ENCODE measurements around the gene NCAPG2. TPM values are rescaled to one million over a fixed set of nuclear protein-coding genes. Genes with fewer than 3 reads are reported as not detected.

NCAPG2 gene
- total RNA-seq, 2 experiments from 2014 or later = 61.8 to 111 TPM

- no peaks in the 10 kb centered on the region for H3K4me1 ChIP-seq (ENCODE audit: insufficient read depth, low read length, poor library complexity, severe bottlenecking)
- CTCF ChIA-PET (ENCODE audit: unreplicated experiment) = no interaction called here
- H3K9me3 ChIP-seq (ENCODE audit: low read length) = no peaks in the 10 kb centered on the region
- H4K20me1 ChIP-seq (ENCODE audit: insufficient read depth, low read length) = no peaks in the 10 kb centered on the region
- H3K79me2 ChIP-seq (ENCODE audit: insufficient read depth, low read depth, low read length) = no peaks in the 10 kb centered on the region
- H2AFZ ChIP-seq (ENCODE audit: low read length) = no peak overlapping the region
- POLR2A ChIA-PET = no interaction called here
- no peak overlapping the region for H3K4me2 ChIP-seq (ENCODE audit: low read length)
- intact Hi-C loops (cut with micrococcal nuclease; ENCODE audit: unreplicated experiment) = no loop called here
- H3K4me3 ChIP-seq (ENCODE audit: low read depth, low read length, poor library complexity, severe bottlenecking) = no peak overlapping the region
- H3K9me2 ChIP-seq (ENCODE audit: insufficient read depth, low read length) = no peaks in the 10 kb centered on the region
- TF ChIP-seq EZH2phosphoT487 (IDR thresholded peaks at IDR 0.05; ENCODE audit: borderline replicate concordance, low read depth, low read length) = no peak
- TF ChIP-seq, protein P1, sequence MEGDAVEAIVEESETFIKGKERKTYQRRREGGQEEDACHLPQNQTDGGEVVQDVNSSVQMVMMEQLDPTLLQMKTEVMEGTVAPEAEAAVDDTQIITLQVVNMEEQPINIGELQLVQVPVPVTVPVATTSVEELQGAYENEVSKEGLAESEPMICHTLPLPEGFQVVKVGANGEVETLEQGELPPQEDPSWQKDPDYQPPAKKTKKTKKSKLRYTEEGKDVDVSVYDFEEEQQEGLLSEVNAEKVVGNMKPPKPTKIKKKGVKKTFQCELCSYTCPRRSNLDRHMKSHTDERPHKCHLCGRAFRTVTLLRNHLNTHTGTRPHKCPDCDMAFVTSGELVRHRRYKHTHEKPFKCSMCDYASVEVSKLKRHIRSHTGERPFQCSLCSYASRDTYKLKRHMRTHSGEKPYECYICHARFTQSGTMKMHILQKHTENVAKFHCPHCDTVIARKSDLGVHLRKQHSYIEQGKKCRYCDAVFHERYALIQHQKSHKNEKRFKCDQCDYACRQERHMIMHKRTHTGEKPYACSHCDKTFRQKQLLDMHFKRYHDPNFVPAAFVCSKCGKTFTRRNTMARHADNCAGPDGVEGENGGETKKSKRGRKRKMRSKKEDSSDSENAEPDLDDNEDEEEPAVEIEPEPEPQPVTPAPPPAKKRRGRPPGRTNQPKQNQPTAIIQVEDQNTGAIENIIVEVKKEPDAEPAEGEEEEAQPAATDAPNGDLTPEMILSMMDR (conservative IDR thresholded peaks at IDR 0.05; ENCODE audit: low read length) = no peak
- BruUV-seq (replicated peaks) = no TSS peak
- H3K36me3 ChIP-seq (ENCODE audit: insufficient read depth, low read length) = peaks cover 18% of the 10 kb centered on the region
- no peak for DNase-seq (ENCODE audit: low spot score)
- no peak overlapping the region for H3K27ac ChIP-seq (ENCODE audit: low read depth, low read length, poor library complexity, severe bottlenecking)
These were observed 38.6 kb upstream of the NCAPG2 start for GRCh38 chr7:158743219-158743618.

- Histone ChIP-seq H4K20me1 (ENCODE audit: insufficient read depth, low read length) (no peaks in the 10 kb centered on the region), H3K4me2 (ENCODE audit: low read length) (no peak overlapping the region), H3K27ac (ENCODE audit: low read depth, low read length, poor library complexity, severe bottlenecking) (no peak overlapping the region), H3K9me3 (ENCODE audit: low read length) (no peaks in the 10 kb centered on the region), H3K36me3 (ENCODE audit: insufficient read depth, low read length) (peaks cover 11% of the 10 kb centered on the region), H2AFZ (ENCODE audit: low read length) (no peak overlapping the region), H3K79me2 (ENCODE audit: insufficient read depth, low read depth, low read length) (no peaks in the 10 kb centered on the region), H3K4me1 (ENCODE audit: insufficient read depth, low read length, poor library complexity, severe bottlenecking) (no peaks in the 10 kb centered on the region), H3K4me3 (ENCODE audit: low read depth, low read length, poor library complexity, severe bottlenecking) (no peak overlapping the region), H3K9me2 (ENCODE audit: insufficient read depth, low read length) (no peaks in the 10 kb centered on the region)
- intact Hi-C loops (cut with micrococcal nuclease; ENCODE audit: unreplicated experiment) = no loop called here
- no peak for DNase-seq (ENCODE audit: low spot score)
- ChIA-PET CTCF (ENCODE audit: unreplicated experiment) (no interaction called here), POLR2A (interaction anchor here (0.5 to 1.2 kb wide), 3 partner anchors 9 to 589 kb away, joined by 3 to 4 read pairs (median 3); no protein-coding TSS in a partner anchor)
- no TSS peak for BruUV-seq (replicated peaks)
- no peak for TF ChIP-seq EZH2phosphoT487 (IDR thresholded peaks at IDR 0.05; ENCODE audit: borderline replicate concordance, low read depth, low read length)
- TF ChIP-seq, protein P1 (conservative IDR thresholded peaks at IDR 0.05; ENCODE audit: low read length) = no peak
These were observed 37.6 kb upstream of the NCAPG2 start for GRCh38 chr7:158742065-158742821.

- H3K4me2 ChIP-seq (ENCODE audit: low read length) = no peak overlapping the region
- ChIA-PET POLR2A (interaction anchor here (0.9 to 1.2 kb wide), 2 partner anchors 9 to 590 kb away, joined by 3 to 4 read pairs; no protein-coding TSS in a partner anchor), CTCF (ENCODE audit: unreplicated experiment) (no interaction called here)
- H3K9me3 ChIP-seq (ENCODE audit: low read length) = no peaks in the 10 kb centered on the region
- no peak overlapping the region for H2AFZ ChIP-seq (ENCODE audit: low read length)
- no peaks in the 10 kb centered on the region for H3K4me1 ChIP-seq (ENCODE audit: insufficient read depth, low read length, poor library complexity, severe bottlenecking)
- H3K9me2 ChIP-seq (ENCODE audit: insufficient read depth, low read length) = no peaks in the 10 kb centered on the region
- H3K27ac ChIP-seq (ENCODE audit: low read depth, low read length, poor library complexity, severe bottlenecking) = no peak overlapping the region
- H4K20me1 ChIP-seq (ENCODE audit: insufficient read depth, low read length) = no peaks in the 10 kb centered on the region
- peaks cover 17% of the 10 kb centered on the region for H3K36me3 ChIP-seq (ENCODE audit: insufficient read depth, low read length)
- BruUV-seq (replicated peaks) = no TSS peak
- no peaks in the 10 kb centered on the region for H3K79me2 ChIP-seq (ENCODE audit: insufficient read depth, low read depth, low read length)
- TF ChIP-seq EZH2phosphoT487 (IDR thresholded peaks at IDR 0.05; ENCODE audit: borderline replicate concordance, low read depth, low read length) = no peak
- TF ChIP-seq, protein P1 (conservative IDR thresholded peaks at IDR 0.05; ENCODE audit: low read length) = no peak
- DNase-seq (ENCODE audit: low spot score) = no peak
- intact Hi-C loops (cut with micrococcal nuclease; ENCODE audit: unreplicated experiment) = no loop called here
- no peak overlapping the region for H3K4me3 ChIP-seq (ENCODE audit: low read depth, low read length, poor library complexity, severe bottlenecking)
These were observed 36.7 kb upstream of the NCAPG2 start for GRCh38 chr7:158741294-158741666.
